ENCODE measurements around the gene TMED5.
"Not testable (repeated sequence)": the region's sequence is repeated elsewhere in the genome, so short reads cannot be mapped to it uniquely, and the experiment has no call there.

Gene TMED5

GRCh38 chr1:93171549-93172034 is 8.6 kb downstream of the TMED5 start:
- no peak for DNase-seq

- not testable (repeated sequence) for DNase-seq
Observed at GRCh38 chr1:93170141-93170678, 10.0 kb downstream of the TMED5 start.

GRCh38 chr1:93167006-93167405 is 13.2 kb downstream of the TMED5 start:
- no peak for DNase-seq

GRCh38 chr1:93165895-93166294 is 14.3 kb downstream of the TMED5 start:
- DNase-seq: not testable (repeated sequence)

- no peak for DNase-seq
Observed at GRCh38 chr1:93164816-93165215, 15.4 kb downstream of the TMED5 start.

- DNase-seq: not testable (repeated sequence)
Observed at GRCh38 chr1:93163314-93163713, 16.9 kb downstream of the TMED5 start.

- no peak for DNase-seq
Observed at GRCh38 chr1:93159337-93159736, 20.9 kb downstream of the TMED5 start.

GRCh38 chr1:93155335-93155734 is 24.9 kb downstream of the TMED5 start:
- DNase-seq: no peak

GRCh38 chr1:93154898-93155297 is 25.3 kb downstream of the TMED5 start:
- DNase-seq: no peak

- DNase-seq: no peak
Observed at GRCh38 chr1:93152835-93153234, 27.4 kb downstream of the TMED5 start.

GRCh38 chr1:93151474-93151873 is 28.7 kb downstream of the TMED5 start:
- DNase-seq: no peak

- no peak for DNase-seq
Observed at GRCh38 chr1:93150729-93151128, 29.5 kb downstream of the TMED5 start.

GRCh38 chr1:93148001-93148400 is 32.2 kb downstream of the TMED5 start:
- DNase-seq: no peak

GRCh38 chr1:93143769-93144168 is 36.4 kb downstream of the TMED5 start:
- no peak for DNase-seq

- DNase-seq: no peak
Observed at GRCh38 chr1:93143136-93143535, 37.1 kb downstream of the TMED5 start.

GRCh38 chr1:93142161-93142560 is 38.1 kb downstream of the TMED5 start:
- DNase-seq: no peak

GRCh38 chr1:93140106-93140505 is 40.1 kb downstream of the TMED5 start:
- no peak for DNase-seq

- no peak for DNase-seq
Observed at GRCh38 chr1:93137604-93138292, 42.5 kb downstream of the TMED5 start.

GRCh38 chr1:93136445-93136844 is 43.8 kb downstream of the TMED5 start:
- no peak for DNase-seq

- no peak for DNase-seq
Observed at GRCh38 chr1:93132638-93133037, 47.6 kb downstream of the TMED5 start.

GRCh38 chr1:93129507-93130099 is 50.6 kb downstream of the TMED5 start:
- DNase-seq: no peak

- DNase-seq: no peak
Observed at GRCh38 chr1:93124556-93125355, 55.5 kb downstream of the TMED5 start.

- DNase-seq: no peak
Observed at GRCh38 chr1:93123201-93123783, 56.9 kb downstream of the TMED5 start.
